NB4 (cell line): Measurements from ENCODE around the gene PHC3.
"Not testable (repeated sequence)": the region's sequence is repeated elsewhere in the genome, so short reads cannot be mapped to it uniquely, and the experiment has no call there.

Source experiments
- DNase-seq: peaks from one replicate; pipeline ENCODE4 v3.0.0; 2010; ENCODE audit warnings: low read depth
- H3K4me3 ChIP-seq: one replicate; pipeline ENCODE4 v1.5.1; 2011; ENCODE audit warnings: mild to moderate bottlenecking, low read depth, low read length, moderate library complexity
- MYC ChIP-seq: IDR thresholded peaks from 2 replicates; pipeline ENCODE4 v1.6.1; 2011; ENCODE audit warnings: low read depth, low read length
- POLR2A ChIP-seq: IDR thresholded peaks from 2 replicates; pipeline ENCODE4 v1.6.1; 2011; ENCODE audit warnings: mild to moderate bottlenecking; ENCODE audit not compliant: insufficient read length; ENCODE audit errors: extremely low read depth
- TF ChIP-seq, protein P1 (sequence below): IDR thresholded peaks from one replicate; pipeline ENCODE4 v1.5.1; 2012; ENCODE audit warnings: low read depth, low read length
- TF ChIP-seq, protein P2 (sequence below): IDR thresholded peaks from 2 replicates; pipeline ENCODE4 v1.6.1; 2011; ENCODE audit warnings: low read depth, low read length

PHC3 gene

DNA sequence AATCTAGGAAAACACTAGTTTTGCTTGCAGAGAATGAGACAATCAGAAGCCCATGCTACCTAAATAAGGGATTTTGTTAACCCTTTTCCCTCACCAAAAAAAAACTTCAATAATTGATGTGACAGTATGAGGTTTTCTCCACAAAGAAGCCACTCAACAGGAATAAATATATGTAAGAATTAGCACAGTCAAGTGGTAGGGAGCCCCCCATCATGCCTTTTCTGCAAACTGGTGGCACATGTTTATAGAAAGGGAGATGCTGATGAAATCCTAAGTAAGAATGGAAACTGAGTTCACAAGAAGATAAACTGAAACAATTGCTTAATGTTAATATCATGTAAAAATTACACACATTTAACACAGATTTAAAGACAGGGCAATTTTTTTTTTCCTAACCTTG lies 51.0 kb downstream of the PHC3 start:
- TF ChIP-seq POLR2A (no peak), MYC (no peak)
- TF ChIP-seq, protein P1, sequence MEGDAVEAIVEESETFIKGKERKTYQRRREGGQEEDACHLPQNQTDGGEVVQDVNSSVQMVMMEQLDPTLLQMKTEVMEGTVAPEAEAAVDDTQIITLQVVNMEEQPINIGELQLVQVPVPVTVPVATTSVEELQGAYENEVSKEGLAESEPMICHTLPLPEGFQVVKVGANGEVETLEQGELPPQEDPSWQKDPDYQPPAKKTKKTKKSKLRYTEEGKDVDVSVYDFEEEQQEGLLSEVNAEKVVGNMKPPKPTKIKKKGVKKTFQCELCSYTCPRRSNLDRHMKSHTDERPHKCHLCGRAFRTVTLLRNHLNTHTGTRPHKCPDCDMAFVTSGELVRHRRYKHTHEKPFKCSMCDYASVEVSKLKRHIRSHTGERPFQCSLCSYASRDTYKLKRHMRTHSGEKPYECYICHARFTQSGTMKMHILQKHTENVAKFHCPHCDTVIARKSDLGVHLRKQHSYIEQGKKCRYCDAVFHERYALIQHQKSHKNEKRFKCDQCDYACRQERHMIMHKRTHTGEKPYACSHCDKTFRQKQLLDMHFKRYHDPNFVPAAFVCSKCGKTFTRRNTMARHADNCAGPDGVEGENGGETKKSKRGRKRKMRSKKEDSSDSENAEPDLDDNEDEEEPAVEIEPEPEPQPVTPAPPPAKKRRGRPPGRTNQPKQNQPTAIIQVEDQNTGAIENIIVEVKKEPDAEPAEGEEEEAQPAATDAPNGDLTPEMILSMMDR = no peak
- TF ChIP-seq, protein P2, sequence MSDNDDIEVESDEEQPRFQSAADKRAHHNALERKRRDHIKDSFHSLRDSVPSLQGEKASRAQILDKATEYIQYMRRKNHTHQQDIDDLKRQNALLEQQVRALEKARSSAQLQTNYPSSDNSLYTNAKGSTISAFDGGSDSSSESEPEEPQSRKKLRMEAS = no peak
- DNase-seq = peak; percentile 6
- H3K4me3 ChIP-seq = no peak overlapping the region

DNA sequence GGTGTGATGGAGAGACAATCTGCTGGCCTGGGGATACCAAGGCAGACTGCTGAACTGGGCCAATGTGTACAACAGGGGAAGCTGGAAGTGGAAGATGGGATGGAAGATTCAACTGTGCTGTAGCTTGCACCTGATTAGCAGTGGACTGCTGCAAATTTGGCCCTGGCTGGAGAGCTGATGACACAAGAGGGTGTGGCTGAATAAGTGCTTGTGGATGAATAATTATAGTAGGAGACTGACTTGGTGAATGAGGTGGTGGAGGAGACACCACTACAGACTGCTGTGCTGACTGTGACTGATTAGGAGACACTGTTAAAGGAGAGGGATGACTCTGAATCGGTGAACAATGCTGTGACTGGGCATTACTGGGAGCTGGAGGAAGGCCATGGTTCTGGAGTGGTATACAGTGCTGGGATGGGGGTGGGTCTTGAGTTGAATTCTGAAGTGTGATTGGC lies 52.5 kb downstream of the PHC3 start:
- TF ChIP-seq, protein P2 = no peak
- TF ChIP-seq, protein P1 = no peak
- TF ChIP-seq MYC (no peak), POLR2A (no peak)
- no peak overlapping the region for H3K4me3 ChIP-seq
- peak; percentile 77 for DNase-seq

DNA sequence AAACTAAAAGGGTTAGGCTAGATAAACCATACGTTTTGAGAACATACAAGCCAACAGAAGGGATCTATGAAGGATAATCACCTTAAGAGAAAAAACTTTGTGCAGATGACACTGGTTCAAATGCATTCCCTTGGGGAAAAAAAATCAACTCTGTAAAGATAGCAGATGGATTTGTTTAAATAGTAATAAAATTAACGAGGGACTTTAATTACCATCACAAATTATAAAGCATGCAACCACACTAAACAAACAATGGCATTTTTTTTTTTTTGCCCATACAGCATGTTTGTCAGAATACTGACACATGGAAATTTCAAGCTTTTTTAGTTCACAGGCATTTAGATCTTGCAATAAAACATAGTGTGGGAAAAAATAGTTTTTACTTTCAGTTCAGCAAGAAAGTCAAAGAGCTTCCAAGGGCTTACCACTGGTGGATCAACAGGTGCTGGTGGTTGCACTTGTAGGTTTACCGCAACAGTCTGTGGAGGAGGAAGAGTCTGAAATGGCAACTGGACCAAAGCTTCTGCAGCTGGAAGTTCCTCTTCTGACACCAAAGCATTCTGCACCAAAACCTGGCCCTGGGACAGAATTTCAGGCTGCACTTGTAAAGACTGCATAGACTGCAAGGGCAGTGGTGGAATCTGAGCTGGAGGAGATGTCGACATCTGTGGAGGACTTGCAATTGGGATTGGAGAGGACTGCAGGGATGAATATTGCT lies 53.1 kb downstream of the PHC3 start:
- TF ChIP-seq MYC = peak; percentile 36; the same call in 1 of the 2 replicates
- TF ChIP-seq, protein P2 = no peak
- TF ChIP-seq, protein P1 = no peak
- TF ChIP-seq POLR2A = no peak
- H3K4me3 ChIP-seq = peak overlapping the region; percentile 46

DNA sequence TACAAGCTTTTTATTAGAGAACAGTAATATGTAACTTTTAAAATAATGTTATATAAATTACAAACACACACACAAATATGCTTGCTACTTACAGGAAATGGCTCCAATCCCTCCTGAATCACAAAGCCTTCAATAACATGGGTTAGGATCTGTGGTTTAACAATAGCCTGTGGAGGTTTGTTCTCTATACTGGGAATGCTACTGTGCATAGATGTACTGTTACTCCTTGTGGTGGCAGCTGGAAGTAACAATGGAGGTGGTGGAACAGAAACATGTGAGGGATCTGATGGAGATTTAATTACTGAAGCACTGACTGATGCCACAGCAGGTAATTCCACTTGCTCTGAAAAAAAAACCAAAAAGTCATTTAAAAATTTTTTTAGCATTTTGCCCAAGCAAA lies 64.4 kb downstream of the PHC3 start:
- peak; percentile 9 for DNase-seq
- TF ChIP-seq, protein P1 = no peak
- no peak for TF ChIP-seq POLR2A
- TF ChIP-seq, protein P2 = no peak
- H3K4me3 ChIP-seq = no peak overlapping the region

More for the DNA sequence above, 53.1 kb downstream of the PHC3 start:
- peak; percentile 97 for DNase-seq

DNA sequence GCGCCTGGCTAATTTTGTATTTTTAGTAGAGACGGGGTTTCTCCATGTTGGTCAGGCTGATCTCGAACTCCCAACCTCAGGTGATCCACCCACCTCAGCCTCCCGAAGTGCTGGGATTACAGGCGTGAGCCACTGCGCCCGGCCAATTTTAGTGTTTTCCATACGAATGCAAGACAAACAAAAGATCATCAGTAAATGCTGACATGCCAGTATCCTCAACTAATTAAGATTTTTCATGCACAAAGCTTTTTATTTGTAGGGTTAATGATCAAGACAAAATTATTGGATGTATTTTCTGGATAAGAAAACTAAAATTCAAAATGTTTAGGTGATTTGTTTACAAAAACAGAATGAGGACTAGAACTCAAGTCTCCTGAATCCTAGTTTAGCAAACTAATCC lies 67.4 kb downstream of the PHC3 start:
- DNase-seq, H3K4me3 ChIP-seq: not testable (repeated sequence)

DNA sequence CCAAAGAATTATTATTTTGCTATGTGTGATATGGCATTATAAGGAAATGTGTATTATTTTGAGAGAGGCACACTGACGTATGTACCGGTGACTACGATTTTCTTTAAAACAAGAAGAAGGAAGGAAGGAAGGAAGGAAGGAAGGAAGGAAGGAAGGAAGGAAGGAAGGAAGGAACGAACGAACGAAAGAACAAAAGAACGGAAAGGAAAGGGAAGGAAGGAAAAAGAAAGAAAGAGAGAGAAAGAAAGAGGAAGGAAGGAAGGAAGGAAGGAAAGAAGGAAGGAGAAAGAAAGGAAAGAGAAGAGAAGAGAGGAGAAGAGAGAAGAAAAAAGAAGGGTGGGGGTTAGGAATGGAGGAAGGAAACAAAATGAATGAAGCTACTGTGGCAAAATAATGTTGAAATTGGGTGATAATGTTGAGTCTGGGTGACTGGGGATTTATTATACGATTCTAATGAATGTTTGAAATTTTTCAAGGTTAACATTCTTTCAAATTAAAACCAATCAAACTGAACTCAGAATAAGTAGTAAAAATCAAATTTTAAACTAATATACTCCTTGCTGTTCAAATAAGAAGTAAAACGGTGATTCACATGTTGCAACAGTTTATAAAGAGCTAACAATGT lies 70.3 kb downstream of the PHC3 start:
- DNase-seq = no peak

More for the DNA sequence above, 70.3 kb downstream of the PHC3 start:
- TF ChIP-seq MYC = no peak
- TF ChIP-seq, protein P2 = no peak
- TF ChIP-seq POLR2A = no peak
- TF ChIP-seq, protein P1 = no peak
- H3K4me3 ChIP-seq = no peak overlapping the region
